Stomach (tissue), 4 donors: ENCODE results near the gene KY.

Source experiments
- CTCF ChIP-seq, 7 experiments: fragments of 450-650 bp in 4 of 7; fragments of 200-600 bp in 3 of 7; sonication (generic) in 3 of 7; IDR thresholded peaks; one replicate each; pipeline ENCODE4 v1.5.1; 2016 to 2019; ENCODE audit warnings: antibody characterized with exemption in 7 of 7, control low read depth in 2 of 7, mild to moderate bottlenecking in 1 of 7
- EP300 ChIP-seq: sonication (generic); formaldehyde crosslinking; IDR thresholded peaks from one replicate; pipeline ENCODE4 v1.6.1; 2017; ENCODE audit warnings: antibody characterized with exemption
- POLR2A ChIP-seq, 4 donors: fragments of 450-650 bp; IDR thresholded peaks; one replicate each; pipeline ENCODE4 v1.6.1; 2016; ENCODE audit warnings: antibody characterized with exemption in 4 of 4, control low read depth in 2 of 4, mild to moderate bottlenecking in 1 of 4, moderate library complexity in 1 of 4

GRCh38 chr3:134652886-134653630 lies 2.2 kb upstream of the KY start:
- TF ChIP-seq CTCF (IDR thresholded peaks at IDR 0.05), result no peak
- TF ChIP-seq EP300, result no peak
- no peak for TF ChIP-seq POLR2A (IDR thresholded peaks at IDR 0.05)
